ENCODE measurements around the gene PTPRM.

GRCh38 chr18:8339210-8339609 is 772.1 kb downstream of the PTPRM start:
- TF ChIP-seq CTCF (tag by site-specific recombination; IDR thresholded peaks at IDR 0.05) (no peak), ZNF544 (tag by site-specific recombination; IDR thresholded peaks at IDR 0.05) (no peak), KLF16 (tag by site-specific recombination; IDR thresholded peaks at IDR 0.05) (no peak), ZBTB7A (tag by site-specific recombination; IDR thresholded peaks at IDR 0.05; ENCODE audit: low read depth) (no peak), ZFP37 (tag by site-specific recombination; IDR thresholded peaks at IDR 0.05) (no peak), PRDM1 (tag by site-specific recombination; IDR thresholded peaks at IDR 0.05) (no peak), ZNF302 (tag by site-specific recombination; IDR thresholded peaks at IDR 0.05; ENCODE audit: low read depth) (no peak), ZNF768 (tag by site-specific recombination; IDR thresholded peaks at IDR 0.05) (no peak), ZNF292 (tag by site-specific recombination; IDR thresholded peaks at IDR 0.05; ENCODE audit: borderline replicate concordance, low read depth) (no peak), ZNF335 (tag by site-specific recombination; conservative IDR thresholded peaks at IDR 0.05) (no peak), ZSCAN4 (tag by site-specific recombination; IDR thresholded peaks at IDR 0.05) (no peak), ZNF174 (tag by site-specific recombination; IDR thresholded peaks at IDR 0.05) (no peak), ZNF274 (IDR thresholded peaks at IDR 0.05; ENCODE audit: low read length) (no peak), ZNF274 (tag by site-specific recombination; IDR thresholded peaks at IDR 0.05; ENCODE audit: borderline replicate concordance) (no peak)
- TF ChIP-seq, protein P1, sequence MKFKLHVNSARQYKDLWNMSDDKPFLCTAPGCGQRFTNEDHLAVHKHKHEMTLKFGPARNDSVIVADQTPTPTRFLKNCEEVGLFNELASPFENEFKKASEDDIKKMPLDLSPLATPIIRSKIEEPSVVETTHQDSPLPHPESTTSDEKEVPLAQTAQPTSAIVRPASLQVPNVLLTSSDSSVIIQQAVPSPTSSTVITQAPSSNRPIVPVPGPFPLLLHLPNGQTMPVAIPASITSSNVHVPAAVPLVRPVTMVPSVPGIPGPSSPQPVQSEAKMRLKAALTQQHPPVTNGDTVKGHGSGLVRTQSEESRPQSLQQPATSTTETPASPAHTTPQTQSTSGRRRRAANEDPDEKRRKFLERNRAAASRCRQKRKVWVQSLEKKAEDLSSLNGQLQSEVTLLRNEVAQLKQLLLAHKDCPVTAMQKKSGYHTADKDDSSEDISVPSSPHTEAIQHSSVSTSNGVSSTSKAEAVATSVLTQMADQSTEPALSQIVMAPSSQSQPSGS (tag by site-specific recombination; IDR thresholded peaks at IDR 0.05; ENCODE audit: low read depth): no peak

Data from HEK293 (cell line).